OCI-LY3 (cell line): ENCODE results near the gene TFF3.

Source experiments
- H2AFZ ChIP-seq: fragments of 200-600, 300-600 bp; shearing (Covaris generic); 2 replicates; pipeline ENCODE4 v1.6.0; 2014; ENCODE audit warnings: antibody characterized with exemption, low read depth, low read length
- H3K27ac ChIP-seq: fragments of 200-600, 300-600 bp; sonication (generic); 2 replicates; pipeline ENCODE4 v1.5.1; 2014; ENCODE audit warnings: mild to moderate bottlenecking, low read length, moderate library complexity, mixed read lengths
- H3K27me3 ChIP-seq: fragments of 200-600, 300-600 bp; sonication (generic); 2 replicates; pipeline ENCODE4 v1.6.1; 2014; ENCODE audit warnings: low read depth, low read length, mixed read lengths
- H3K36me3 ChIP-seq: fragments of 200-600, 300-600 bp; sonication (generic); replicated peaks from 2 replicates; pipeline ENCODE3; 2014; ENCODE audit warnings: low read depth, low read length, mixed read lengths
- H3K4me1 ChIP-seq: fragments of 300-600, 200-600 bp; sonication (generic); 2 replicates; pipeline ENCODE4 v1.6.1; 2014; ENCODE audit warnings: low read length, mixed read lengths
- H3K4me2 ChIP-seq: fragments of 200-600, 300-600 bp; sonication (generic); 2 replicates; pipeline ENCODE4 v1.6.1; 2014; ENCODE audit warnings: low read length, mixed read lengths
- H3K4me3 ChIP-seq: fragments of 300-600, 200-600 bp; sonication (generic); 2 replicates; pipeline ENCODE4 v1.5.1; 2014; ENCODE audit warnings: antibody characterized with exemption, mild to moderate bottlenecking, low read length, moderate library complexity
- H3K79me2 ChIP-seq: fragments of 300-600, 200-600 bp; shearing (Covaris generic); 2 replicates; pipeline ENCODE4 v1.6.1; 2014; ENCODE audit warnings: mild to moderate bottlenecking, low read length, mixed read lengths
- H3K9ac ChIP-seq: fragments of 300-600, 200-600 bp; shearing (Covaris generic); 2 replicates; pipeline ENCODE4 v1.6.0; 2014; ENCODE audit warnings: mild to moderate bottlenecking, low read length, moderate library complexity
- H3K9me3 ChIP-seq: fragments of 200-600, 300-600 bp; shearing (Covaris generic); 2 replicates; pipeline ENCODE4 v1.6.1; 2014; ENCODE audit warnings: low read length, mixed read lengths; ENCODE audit not compliant: insufficient read depth
- H4K20me1 ChIP-seq: fragments of 200-600, 300-600 bp; sonication (generic); 2 replicates; pipeline ENCODE4 v1.6.1; 2016; ENCODE audit warnings: low read length, mixed read lengths; ENCODE audit not compliant: insufficient read depth
- EZH2phosphoT487 ChIP-seq: fragments of 200-600 bp; shearing (Covaris generic); IDR thresholded peaks from 2 replicates; pipeline ENCODE4 v1.6.1; 2018; ENCODE audit warnings: antibody characterized with exemption, mixed run types, low read depth
- TF ChIP-seq, protein P1 (sequence below): fragments of 200-600, 300-600 bp; sonication (generic); IDR thresholded peaks from 2 replicates; pipeline ENCODE4 v1.5.1; 2014; ENCODE audit warnings: antibody characterized with exemption, low read length, low read depth

The TFF3 gene

DNA sequence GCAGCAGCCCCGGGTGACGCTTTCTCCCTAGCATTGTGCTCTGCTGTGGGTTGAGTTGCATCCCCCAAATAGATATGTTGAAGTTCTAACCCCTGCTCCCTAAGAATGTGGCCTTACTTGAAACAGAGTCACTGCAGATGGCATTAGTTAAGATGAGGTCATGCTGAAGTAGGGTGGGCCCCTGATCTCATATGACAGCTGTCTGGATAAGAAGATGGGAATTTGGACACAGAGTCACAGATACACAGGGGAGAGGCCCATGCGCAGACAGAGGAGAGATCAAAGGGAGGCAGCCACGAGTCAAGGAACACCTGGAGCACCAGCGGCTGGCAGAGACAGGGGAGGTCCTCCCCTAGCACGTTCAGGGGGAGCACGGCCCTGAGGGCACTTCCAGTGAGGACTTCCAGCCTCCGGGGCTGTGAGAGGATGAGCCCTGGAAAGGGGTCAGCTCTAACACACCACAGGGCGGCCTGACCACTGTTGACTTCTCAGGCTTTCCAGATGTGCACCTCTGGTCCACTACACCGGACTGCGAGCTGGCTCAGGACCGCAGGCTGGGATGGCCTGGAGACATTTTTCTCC is 49.9 kb downstream of the TFF3 start:
- H3K4me2 ChIP-seq = no peak overlapping the region
- H2AFZ ChIP-seq = no peak overlapping the region
- no peak for TF ChIP-seq EZH2phosphoT487
- TF ChIP-seq, protein P1, sequence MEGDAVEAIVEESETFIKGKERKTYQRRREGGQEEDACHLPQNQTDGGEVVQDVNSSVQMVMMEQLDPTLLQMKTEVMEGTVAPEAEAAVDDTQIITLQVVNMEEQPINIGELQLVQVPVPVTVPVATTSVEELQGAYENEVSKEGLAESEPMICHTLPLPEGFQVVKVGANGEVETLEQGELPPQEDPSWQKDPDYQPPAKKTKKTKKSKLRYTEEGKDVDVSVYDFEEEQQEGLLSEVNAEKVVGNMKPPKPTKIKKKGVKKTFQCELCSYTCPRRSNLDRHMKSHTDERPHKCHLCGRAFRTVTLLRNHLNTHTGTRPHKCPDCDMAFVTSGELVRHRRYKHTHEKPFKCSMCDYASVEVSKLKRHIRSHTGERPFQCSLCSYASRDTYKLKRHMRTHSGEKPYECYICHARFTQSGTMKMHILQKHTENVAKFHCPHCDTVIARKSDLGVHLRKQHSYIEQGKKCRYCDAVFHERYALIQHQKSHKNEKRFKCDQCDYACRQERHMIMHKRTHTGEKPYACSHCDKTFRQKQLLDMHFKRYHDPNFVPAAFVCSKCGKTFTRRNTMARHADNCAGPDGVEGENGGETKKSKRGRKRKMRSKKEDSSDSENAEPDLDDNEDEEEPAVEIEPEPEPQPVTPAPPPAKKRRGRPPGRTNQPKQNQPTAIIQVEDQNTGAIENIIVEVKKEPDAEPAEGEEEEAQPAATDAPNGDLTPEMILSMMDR = no peak
- no peak overlapping the region for H3K9ac ChIP-seq
- no peaks in the 10 kb centered on the region for H4K20me1 ChIP-seq
- no peaks in the 10 kb centered on the region for H3K36me3 ChIP-seq
- H3K27me3 ChIP-seq = peaks cover 4% of the 10 kb centered on the region; the same call in 1 of the 2 replicates
- H3K79me2 ChIP-seq = no peaks in the 10 kb centered on the region
- H3K9me3 ChIP-seq = no peaks in the 10 kb centered on the region
- no peaks in the 10 kb centered on the region for H3K4me1 ChIP-seq
- H3K27ac ChIP-seq = no peak overlapping the region
- H3K4me3 ChIP-seq = no peak overlapping the region

DNA sequence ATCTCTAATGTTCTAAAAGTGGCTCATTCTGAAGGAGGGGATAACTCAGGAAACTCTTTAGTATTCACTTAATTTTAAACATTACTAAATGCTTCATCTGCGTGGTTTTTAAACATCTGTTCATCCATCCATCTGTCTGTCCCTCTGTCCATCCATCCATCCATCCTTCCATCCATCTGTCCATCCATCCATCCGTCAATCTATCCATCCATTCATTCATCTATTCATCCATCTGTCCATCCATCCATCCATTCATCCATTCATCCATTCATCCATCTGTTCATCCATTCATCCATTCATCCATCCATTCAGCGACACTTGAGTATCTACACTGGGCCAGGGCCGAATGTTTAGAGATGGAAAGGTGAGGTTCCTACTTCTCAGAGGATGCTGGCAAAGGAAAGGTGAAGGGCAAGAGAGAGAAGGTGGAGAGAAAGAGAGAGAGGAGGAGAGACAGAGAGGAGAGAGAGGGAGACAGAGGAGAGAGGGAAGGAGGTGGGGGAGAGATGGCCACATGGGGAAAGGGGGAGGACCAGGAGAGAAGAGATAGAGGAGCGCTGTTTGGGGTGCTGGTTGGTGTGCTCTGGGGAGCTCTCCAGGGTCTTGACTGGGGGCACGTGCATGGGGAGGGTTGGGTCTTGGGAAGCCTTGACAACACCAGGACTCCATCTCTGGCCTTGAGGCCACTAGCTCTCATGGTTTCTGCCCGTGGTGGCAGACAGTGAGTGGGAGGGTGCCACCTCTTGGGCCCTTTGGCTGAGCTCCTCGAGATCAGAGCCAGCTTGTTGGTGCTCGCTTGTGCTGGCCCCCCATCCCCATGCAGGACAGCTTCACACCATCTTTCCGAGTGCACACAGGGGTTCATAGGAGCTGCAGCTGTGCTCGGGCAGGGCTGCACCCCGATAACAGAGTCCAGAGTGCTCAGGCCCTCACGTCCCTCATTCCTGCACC is 50.7 kb downstream of the TFF3 start:
- Histone ChIP-seq H3K27me3 (peaks cover 4% of the 10 kb centered on the region; the same call in 1 of the 2 replicates), H3K36me3 (no peaks in the 10 kb centered on the region), H3K4me1 (no peaks in the 10 kb centered on the region), H3K4me2 (no peak overlapping the region), H3K9me3 (no peaks in the 10 kb centered on the region), H3K9ac (no peak overlapping the region), H3K4me3 (no peak overlapping the region), H2AFZ (no peak overlapping the region), H4K20me1 (no peaks in the 10 kb centered on the region), H3K27ac (no peak overlapping the region), H3K79me2 (no peaks in the 10 kb centered on the region)
- TF ChIP-seq, protein P1 = no peak
- TF ChIP-seq EZH2phosphoT487 = no peak

DNA sequence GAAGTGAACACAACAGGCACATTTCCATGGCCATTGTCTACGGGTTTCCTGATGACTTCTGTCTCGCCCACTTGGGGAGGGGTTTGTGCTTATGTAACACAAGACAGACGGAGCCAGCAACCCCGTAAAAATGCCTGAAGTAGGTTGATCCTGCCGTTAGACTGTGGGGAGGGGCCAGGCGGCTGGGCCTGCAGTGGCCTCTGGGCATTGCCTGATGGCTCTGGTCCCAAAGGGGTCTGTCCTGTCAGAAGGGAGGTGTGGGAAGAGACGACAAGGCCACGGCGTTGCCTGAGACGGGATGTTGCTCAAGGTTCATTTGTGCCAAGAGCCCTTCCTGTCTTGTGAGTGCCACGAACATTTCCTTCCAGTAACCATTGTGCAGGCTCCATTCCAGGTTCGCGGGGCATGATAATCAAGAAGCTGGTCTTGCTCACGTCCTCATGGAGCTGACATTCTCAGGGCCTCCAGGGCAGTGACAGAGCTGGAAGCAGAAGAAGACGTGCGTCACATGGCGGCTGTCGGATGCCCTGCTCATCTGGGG is 51.5 kb downstream of the TFF3 start:
- Histone ChIP-seq H4K20me1 (no peaks in the 10 kb centered on the region), H3K27ac (no peak overlapping the region), H3K4me2 (no peak overlapping the region), H3K4me1 (no peaks in the 10 kb centered on the region), H3K9ac (no peak overlapping the region), H3K9me3 (no peaks in the 10 kb centered on the region), H3K79me2 (no peaks in the 10 kb centered on the region), H3K4me3 (no peak overlapping the region), H3K36me3 (no peaks in the 10 kb centered on the region), H3K27me3 (peaks cover 4% of the 10 kb centered on the region; the same call in 1 of the 2 replicates), H2AFZ (no peak overlapping the region)
- no peak for TF ChIP-seq EZH2phosphoT487
- TF ChIP-seq, protein P1 = no peak

DNA sequence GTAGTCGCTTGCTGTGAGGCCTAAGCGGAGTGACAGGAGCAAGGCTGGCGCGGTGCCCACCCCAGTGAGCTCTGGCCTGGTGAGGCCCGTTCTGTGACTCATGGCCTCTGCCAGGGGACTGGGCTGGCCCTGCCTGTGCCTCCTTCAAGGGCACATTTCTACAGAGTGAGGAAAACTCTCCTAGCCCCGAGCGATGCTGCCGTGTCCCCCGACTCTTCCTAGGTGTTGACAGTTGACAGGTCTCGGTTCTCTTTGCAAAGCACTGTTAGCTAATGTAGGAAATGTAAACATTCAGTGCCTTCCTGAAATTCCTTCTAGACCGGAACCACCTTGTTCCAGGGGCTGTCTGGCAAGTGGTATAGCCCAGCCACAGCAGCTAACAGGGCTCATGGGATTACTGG is 52.4 kb downstream of the TFF3 start:
- H3K27ac ChIP-seq = no peak overlapping the region
- H3K36me3 ChIP-seq = no peaks in the 10 kb centered on the region
- TF ChIP-seq, protein P1 = no peak
- no peak for TF ChIP-seq EZH2phosphoT487
- no peaks in the 10 kb centered on the region for H3K9me3 ChIP-seq
- peaks cover 2% of the 10 kb centered on the region; the same call in 1 of the 2 replicates for H3K4me1 ChIP-seq
- H3K27me3 ChIP-seq = peaks cover 4% of the 10 kb centered on the region; the same call in 1 of the 2 replicates
- H3K9ac ChIP-seq = no peak overlapping the region
- H4K20me1 ChIP-seq = no peaks in the 10 kb centered on the region
- H3K79me2 ChIP-seq = no peaks in the 10 kb centered on the region
- no peak overlapping the region for H3K4me2 ChIP-seq
- no peak overlapping the region for H3K4me3 ChIP-seq
- H2AFZ ChIP-seq = no peak overlapping the region
